AG09319 (cell line): Measurements from ENCODE around the gene SERPINB8.
"Not testable (repeated sequence)": the region's sequence is repeated elsewhere in the genome, so short reads cannot be mapped to it uniquely, and the experiment has no call there.

ENCODE experiments used
- DNase-seq: peaks from one replicate; pipeline ENCODE4 v3.0.0-alpha.2; 2010; ENCODE audit warnings: low read depth; ENCODE audit errors: extremely low read depth
- TF ChIP-seq, protein P1 (sequence below): IDR thresholded peaks from 2 replicates; pipeline ENCODE4 v1.5.1; 2011; ENCODE audit warnings: low read depth, mild to moderate bottlenecking, inconsistent platforms, low read length, moderate library complexity

Gene SERPINB8, protein sequence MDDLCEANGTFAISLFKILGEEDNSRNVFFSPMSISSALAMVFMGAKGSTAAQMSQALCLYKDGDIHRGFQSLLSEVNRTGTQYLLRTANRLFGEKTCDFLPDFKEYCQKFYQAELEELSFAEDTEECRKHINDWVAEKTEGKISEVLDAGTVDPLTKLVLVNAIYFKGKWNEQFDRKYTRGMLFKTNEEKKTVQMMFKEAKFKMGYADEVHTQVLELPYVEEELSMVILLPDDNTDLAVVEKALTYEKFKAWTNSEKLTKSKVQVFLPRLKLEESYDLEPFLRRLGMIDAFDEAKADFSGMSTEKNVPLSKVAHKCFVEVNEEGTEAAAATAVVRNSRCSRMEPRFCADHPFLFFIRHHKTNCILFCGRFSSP

GRCh38 chr18:63969942-63970808 lies at the start of gene SERPINB8:
Gene SERPINB8, plus strand, starts transcription at chr18:63970081. Its CDS starts 8,228 bp downstream, at chr18:63978309.
- TF ChIP-seq, protein P1, sequence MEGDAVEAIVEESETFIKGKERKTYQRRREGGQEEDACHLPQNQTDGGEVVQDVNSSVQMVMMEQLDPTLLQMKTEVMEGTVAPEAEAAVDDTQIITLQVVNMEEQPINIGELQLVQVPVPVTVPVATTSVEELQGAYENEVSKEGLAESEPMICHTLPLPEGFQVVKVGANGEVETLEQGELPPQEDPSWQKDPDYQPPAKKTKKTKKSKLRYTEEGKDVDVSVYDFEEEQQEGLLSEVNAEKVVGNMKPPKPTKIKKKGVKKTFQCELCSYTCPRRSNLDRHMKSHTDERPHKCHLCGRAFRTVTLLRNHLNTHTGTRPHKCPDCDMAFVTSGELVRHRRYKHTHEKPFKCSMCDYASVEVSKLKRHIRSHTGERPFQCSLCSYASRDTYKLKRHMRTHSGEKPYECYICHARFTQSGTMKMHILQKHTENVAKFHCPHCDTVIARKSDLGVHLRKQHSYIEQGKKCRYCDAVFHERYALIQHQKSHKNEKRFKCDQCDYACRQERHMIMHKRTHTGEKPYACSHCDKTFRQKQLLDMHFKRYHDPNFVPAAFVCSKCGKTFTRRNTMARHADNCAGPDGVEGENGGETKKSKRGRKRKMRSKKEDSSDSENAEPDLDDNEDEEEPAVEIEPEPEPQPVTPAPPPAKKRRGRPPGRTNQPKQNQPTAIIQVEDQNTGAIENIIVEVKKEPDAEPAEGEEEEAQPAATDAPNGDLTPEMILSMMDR, result no peak
- DNase-seq, result peak; percentile 91

DNA sequence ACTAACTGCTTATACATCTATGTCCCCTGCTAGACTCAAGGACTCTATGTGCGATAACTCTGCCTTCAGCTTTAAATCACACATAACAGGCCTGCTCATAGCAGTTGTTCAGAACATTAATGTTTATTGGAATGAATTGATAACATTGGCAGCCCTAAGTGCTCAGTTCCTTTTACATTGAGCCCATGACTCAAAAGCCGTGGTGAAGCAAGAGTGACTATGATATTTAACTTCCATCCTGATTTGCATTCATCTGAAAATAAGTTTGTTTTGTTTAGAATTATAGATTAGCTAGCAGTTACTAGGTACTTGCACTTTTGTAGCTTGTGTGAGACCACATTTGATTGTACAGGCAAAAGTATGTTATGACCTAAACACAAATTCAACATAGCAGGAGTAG lies 47.8 kb upstream of the SERPINB8 start:
- TF ChIP-seq, protein P1, result no peak
- no peak for DNase-seq

GRCh38 chr18:63924551-63924950 lies 45.3 kb upstream of the SERPINB8 start:
- DNase-seq, result no peak
- TF ChIP-seq, protein P1, result no peak

- TF ChIP-seq, protein P1, result no peak
- no peak for DNase-seq
Observed at GRCh38 chr18:63928331-63928730, 41.5 kb upstream of the SERPINB8 start.

- DNase-seq, result not testable (repeated sequence)
Observed at GRCh38 chr18:63929369-63929768, 40.5 kb upstream of the SERPINB8 start.

GRCh38 chr18:63930773-63931354 lies 39.0 kb upstream of the SERPINB8 start:
- no peak for DNase-seq
- TF ChIP-seq, protein P1, result no peak

GRCh38 chr18:63936156-63936931 lies 33.5 kb upstream of the SERPINB8 start:
- TF ChIP-seq, protein P1, result peak; percentile 64
- DNase-seq, result peak; percentile 7
